NCI-H345 (cell line): ENCODE data around the gene SUPT4H1.
"Not testable (repeated sequence)": the region's sequence is repeated elsewhere in the genome, so short reads cannot be mapped to it uniquely, and the experiment has no call there.

Experiments used
- DNase-seq: peaks from one replicate; lab custom pipeline; 2025; lab: John Stamatoyannopoulos, UW

Gene SUPT4H1

GRCh38 chr17:58363457-58364185 is 11.6 kb upstream of the SUPT4H1 start:
- no peak for DNase-seq

- DNase-seq, result no peak
These were observed 10.5 kb upstream of the SUPT4H1 start for GRCh38 chr17:58362368-58363014.

- no peak for DNase-seq
These were observed 8.5 kb upstream of the SUPT4H1 start for GRCh38 chr17:58360296-58361063.

GRCh38 chr17:58358408-58359172 is 6.6 kb upstream of the SUPT4H1 start:
- DNase-seq, result no peak

GRCh38 chr17:58357312-58358297 is 5.6 kb upstream of the SUPT4H1 start:
- no peak for DNase-seq

- no peak for DNase-seq
These were observed 4.2 kb upstream of the SUPT4H1 start for GRCh38 chr17:58356231-58356630.

GRCh38 chr17:58354541-58355216 is 2.7 kb upstream of the SUPT4H1 start:
- DNase-seq, result no peak

- DNase-seq, result no peak
These were observed 1.4 kb upstream of the SUPT4H1 start for GRCh38 chr17:58353389-58353825.

GRCh38 chr17:58352596-58353388 is 791 bp upstream of the SUPT4H1 start:
- DNase-seq, result no peak

GRCh38 chr17:58351182-58351581 is 819 bp downstream of the SUPT4H1 start:
- no peak for DNase-seq

- DNase-seq, result no peak
These were observed 4.0 kb downstream of the SUPT4H1 start for GRCh38 chr17:58348038-58348437.

- no peak for DNase-seq
These were observed 6.5 kb downstream of the SUPT4H1 start for GRCh38 chr17:58345500-58345899.

- DNase-seq, result no peak
These were observed 7.2 kb downstream of the SUPT4H1 start for GRCh38 chr17:58344791-58345157.

GRCh38 chr17:58344047-58344790 is 7.8 kb downstream of the SUPT4H1 start:
- DNase-seq, result no peak

GRCh38 chr17:58343131-58343530 is 8.9 kb downstream of the SUPT4H1 start:
- no peak for DNase-seq

- DNase-seq, result no peak
These were observed 10.0 kb downstream of the SUPT4H1 start for GRCh38 chr17:58341861-58342475.

GRCh38 chr17:58341136-58341860 is 10.7 kb downstream of the SUPT4H1 start:
- not testable (repeated sequence) for DNase-seq

GRCh38 chr17:58340405-58340876 is 11.6 kb downstream of the SUPT4H1 start:
- DNase-seq, result no peak
